Measurements from ENCODE around the gene RAB1A.

DNA sequence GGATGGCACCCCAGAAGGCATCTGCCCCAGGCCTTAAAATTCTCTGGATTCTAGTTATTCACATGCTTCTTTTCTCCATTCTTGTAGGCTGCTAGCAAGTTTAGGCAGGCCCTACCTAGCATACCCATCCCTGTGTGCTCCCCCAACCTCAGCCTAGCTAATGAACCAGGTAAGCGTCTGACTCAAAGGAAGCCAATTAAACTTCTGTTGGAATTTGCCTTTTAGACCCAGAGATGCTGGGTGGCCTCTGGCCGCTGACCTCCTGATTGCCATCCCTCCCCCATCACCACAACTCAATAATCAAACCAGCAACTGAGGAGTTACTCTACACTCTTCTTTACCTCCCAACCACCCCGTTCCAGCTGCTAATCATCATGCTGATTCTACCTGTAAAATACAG is 92.7 kb downstream of the RAB1A start:
- TF ChIP-seq, protein P1, sequence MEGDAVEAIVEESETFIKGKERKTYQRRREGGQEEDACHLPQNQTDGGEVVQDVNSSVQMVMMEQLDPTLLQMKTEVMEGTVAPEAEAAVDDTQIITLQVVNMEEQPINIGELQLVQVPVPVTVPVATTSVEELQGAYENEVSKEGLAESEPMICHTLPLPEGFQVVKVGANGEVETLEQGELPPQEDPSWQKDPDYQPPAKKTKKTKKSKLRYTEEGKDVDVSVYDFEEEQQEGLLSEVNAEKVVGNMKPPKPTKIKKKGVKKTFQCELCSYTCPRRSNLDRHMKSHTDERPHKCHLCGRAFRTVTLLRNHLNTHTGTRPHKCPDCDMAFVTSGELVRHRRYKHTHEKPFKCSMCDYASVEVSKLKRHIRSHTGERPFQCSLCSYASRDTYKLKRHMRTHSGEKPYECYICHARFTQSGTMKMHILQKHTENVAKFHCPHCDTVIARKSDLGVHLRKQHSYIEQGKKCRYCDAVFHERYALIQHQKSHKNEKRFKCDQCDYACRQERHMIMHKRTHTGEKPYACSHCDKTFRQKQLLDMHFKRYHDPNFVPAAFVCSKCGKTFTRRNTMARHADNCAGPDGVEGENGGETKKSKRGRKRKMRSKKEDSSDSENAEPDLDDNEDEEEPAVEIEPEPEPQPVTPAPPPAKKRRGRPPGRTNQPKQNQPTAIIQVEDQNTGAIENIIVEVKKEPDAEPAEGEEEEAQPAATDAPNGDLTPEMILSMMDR (IDR thresholded peaks at IDR 0.05; ENCODE audit: low read depth, low read length, poor library complexity, severe bottlenecking), result no peak
- TF ChIP-seq EZH2phosphoT487 (IDR thresholded peaks at IDR 0.05; ENCODE audit: borderline replicate concordance, low read length), result no peak

Data from DOHH2 (cell line).